AG09319 (cell line): Measurements from ENCODE around the gene DCHS2.

ENCODE experiments used
- DNase-seq: peaks from one replicate; pipeline ENCODE4 v3.0.0-alpha.2; 2010; ENCODE audit warnings: low read depth; ENCODE audit errors: extremely low read depth
- CTCF ChIP-seq: IDR thresholded peaks from 2 replicates; pipeline ENCODE4 v1.5.1; 2011; ENCODE audit warnings: low read depth, mild to moderate bottlenecking, inconsistent platforms, low read length, moderate library complexity

The DCHS2 gene

DNA sequence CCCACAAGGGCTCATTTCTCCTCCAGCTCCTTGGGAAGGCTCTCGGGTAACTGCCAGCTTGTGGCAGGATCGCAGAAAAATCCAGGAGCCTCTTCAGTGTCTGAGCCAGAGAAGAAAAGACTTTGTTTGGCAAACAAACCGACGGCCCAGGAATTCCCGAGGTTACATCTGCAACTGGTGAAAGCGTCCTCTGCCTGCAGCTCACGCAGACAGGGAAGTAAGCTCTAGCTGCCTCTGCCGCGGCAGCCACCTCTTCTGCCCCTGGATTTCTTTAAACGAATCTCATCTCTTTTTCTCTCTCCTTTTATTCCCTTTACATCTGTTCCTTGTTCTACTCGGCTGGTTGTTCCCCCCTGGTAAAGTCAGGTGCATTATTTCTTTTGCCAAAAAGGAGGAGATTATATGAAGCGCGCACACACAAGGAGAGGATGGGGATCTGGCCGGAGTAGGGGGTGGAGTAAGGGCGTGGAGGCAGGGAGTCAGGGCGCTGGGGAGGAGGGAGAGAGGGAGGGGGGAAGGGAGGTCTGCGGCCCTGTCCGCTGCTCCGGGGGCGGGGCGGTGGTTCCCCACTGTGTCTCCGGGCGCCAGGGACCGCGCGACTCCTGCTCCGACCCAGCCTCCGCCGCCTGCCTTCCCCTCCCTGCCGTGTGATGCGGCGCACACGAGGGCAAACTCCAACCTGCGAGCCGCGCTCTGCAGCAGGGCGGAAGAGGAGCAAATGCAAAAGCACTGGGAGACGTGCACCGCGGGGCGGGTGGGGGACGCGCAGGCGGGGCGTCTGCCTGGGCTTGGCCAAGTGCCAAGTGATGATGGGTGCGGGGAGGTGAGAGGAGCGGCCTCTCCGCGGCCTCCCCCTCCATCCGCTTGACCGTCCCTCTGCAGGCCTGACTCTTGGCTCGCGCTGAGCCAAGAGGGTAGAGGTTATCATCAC is at the start of gene DCHS2:
Gene DCHS2, minus strand, starts transcription at position 459 of the 931 bp plus-strand sequence. Its CDS starts 444 bp downstream, at position 15.
- DNase-seq = no peak
- no peak for TF ChIP-seq CTCF

DNA sequence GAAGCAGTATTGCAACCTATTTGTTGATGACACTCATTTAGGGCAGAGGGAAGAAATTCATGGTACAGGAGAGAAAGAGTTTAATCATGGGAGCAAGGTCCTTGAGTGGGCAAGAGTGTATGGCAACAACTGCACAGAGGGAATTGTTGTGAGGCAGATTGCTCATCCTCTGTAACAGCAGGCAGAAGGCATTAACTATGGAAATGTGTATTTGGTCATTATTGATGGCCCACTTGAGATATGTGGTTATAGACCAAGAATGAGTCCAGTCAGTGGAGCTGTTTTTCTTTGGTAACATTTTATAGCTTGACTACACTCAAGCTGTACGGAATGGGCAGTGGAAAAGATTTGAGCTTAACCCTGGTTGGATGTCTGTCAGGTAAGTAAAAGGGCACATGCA is 42.7 kb upstream of the DCHS2 start:
- DNase-seq = no peak
- no peak for TF ChIP-seq CTCF

GRCh38 chr4:154529728-154530519 is 38.3 kb upstream of the DCHS2 start:
- TF ChIP-seq CTCF = no peak
- DNase-seq = no peak

DNA sequence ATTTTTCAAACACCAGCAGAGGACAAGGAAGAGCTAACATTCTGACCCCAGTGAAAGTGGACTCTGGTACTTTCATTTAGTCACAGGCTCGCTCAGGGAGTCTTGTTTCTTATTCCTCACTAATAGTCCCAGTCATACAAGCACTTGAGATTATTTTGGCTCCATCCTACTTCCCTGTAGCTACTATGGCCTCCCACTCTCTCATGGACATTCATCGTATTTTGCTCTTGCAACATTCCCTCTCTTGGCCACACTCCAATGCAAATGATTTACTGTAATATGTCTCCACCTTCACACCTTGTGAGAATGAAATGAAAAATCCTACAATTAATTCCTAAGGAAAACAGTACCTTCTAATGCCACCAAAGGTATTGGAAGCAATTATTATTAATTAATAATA is 37.3 kb upstream of the DCHS2 start:
- DNase-seq = no peak
- TF ChIP-seq CTCF = no peak

DNA sequence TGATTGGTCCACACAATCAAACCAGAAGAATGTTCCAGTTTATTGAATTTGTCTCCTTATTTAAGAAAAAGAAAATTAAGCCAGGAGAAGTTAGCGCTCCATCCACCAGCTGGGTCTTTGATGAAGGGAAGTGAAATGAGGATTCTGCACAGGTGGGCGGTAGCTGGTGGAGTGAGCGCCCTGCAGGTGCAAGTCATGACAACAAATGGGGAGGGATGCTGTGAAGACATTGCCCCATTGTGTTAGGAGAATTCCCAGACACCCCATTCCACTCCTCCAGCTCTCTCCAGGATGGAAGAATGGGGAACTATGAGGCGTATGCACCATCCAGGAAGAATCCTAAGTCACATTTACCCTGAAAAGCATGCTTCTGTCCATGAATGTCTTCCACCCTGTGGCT is 35.7 kb upstream of the DCHS2 start:
- no peak for DNase-seq
- no peak for TF ChIP-seq CTCF

GRCh38 chr4:154526151-154526550 is 34.6 kb upstream of the DCHS2 start:
- TF ChIP-seq CTCF = no peak
- DNase-seq = no peak

- no peak for TF ChIP-seq CTCF
- no peak for DNase-seq
Observed at GRCh38 chr4:154521607-154522006, 30.0 kb upstream of the DCHS2 start.
